HEK293T (cell line): ENCODE results near the gene SBF1.

Experiments
- CTCF ChIA-PET: fragments of 350-600 bp; formaldehyde crosslinking; extraction: SDS; loops from one replicate; lab custom pipeline; 2021; ENCODE audit warnings: antibody characterized with exemption, inconsistent platforms; lab: Yijun Ruan, JAX
- POLR2A ChIA-PET: fragments of 350-600 bp; formaldehyde crosslinking; extraction: SDS; loops from one replicate; lab custom pipeline; 2020; ENCODE audit warnings: antibody characterized with exemption, inconsistent platforms; lab: Yijun Ruan, JAX
- DNase-seq: peaks from one replicate; pipeline ENCODE4 v3.0.0; 2012; ENCODE audit warnings: mixed read lengths; ENCODE audit errors: extremely low spot score
- ARNT ChIP-seq: fragments of 450-650 bp; IDR thresholded peaks from 2 replicates; pipeline ENCODE4 v1.6.1; 2017; ENCODE audit warnings: mild to moderate bottlenecking
- BHLHE40 ChIP-seq: fragments of 450-650 bp; IDR thresholded peaks from 2 replicates; pipeline ENCODE4 v1.6.1; 2016; ENCODE audit warnings: mild to moderate bottlenecking, moderate library complexity, borderline replicate concordance
- CTBP1 ChIP-seq: fragments of 450-650 bp; IDR thresholded peaks from 2 replicates; pipeline ENCODE4 v1.6.1; 2016; ENCODE audit warnings: borderline replicate concordance
- ELF4 ChIP-seq: fragments of 450-650 bp; IDR thresholded peaks from 2 replicates; pipeline ENCODE4 v1.6.1; 2017; ENCODE audit warnings: antibody characterized with exemption
- FOXA1 ChIP-seq: fragments of 450-650 bp; IDR thresholded peaks from 2 replicates; pipeline ENCODE4 v1.6.1; 2016; ENCODE audit warnings: mild to moderate bottlenecking
- FOXK2 ChIP-seq: fragments of 450-650 bp; IDR thresholded peaks from 2 replicates; pipeline ENCODE4 v1.6.1; 2016; ENCODE audit warnings: mild to moderate bottlenecking
- FOXM1 ChIP-seq: fragments of 450-650 bp; IDR thresholded peaks from 2 replicates; pipeline ENCODE4 v1.6.1; 2017; ENCODE audit warnings: mild to moderate bottlenecking, borderline replicate concordance
- HDGF ChIP-seq: fragments of 450-650 bp; IDR thresholded peaks from 2 replicates; pipeline ENCODE4 v1.6.1; 2017; ENCODE audit warnings: antibody characterized with exemption, borderline replicate concordance
- L3MBTL2 ChIP-seq: fragments of 450-650 bp; conservative IDR thresholded peaks from 2 replicates; pipeline ENCODE4 v1.6.1; 2016; ENCODE audit warnings: mild to moderate bottlenecking
- LEF1 ChIP-seq: fragments of 450-650 bp; IDR thresholded peaks from 2 replicates; pipeline ENCODE4 v1.6.1; 2017; ENCODE audit warnings: mild to moderate bottlenecking, borderline replicate concordance
- NFRKB ChIP-seq: fragments of 450-650 bp; IDR thresholded peaks from 2 replicates; pipeline ENCODE4 v1.6.1; 2016; ENCODE audit warnings: mild to moderate bottlenecking, moderate library complexity
- SP1 ChIP-seq: fragments of 450-650 bp; IDR thresholded peaks from 2 replicates; pipeline ENCODE4 v1.6.1; 2017
- SUZ12 ChIP-seq: fragments of 450-650 bp; IDR thresholded peaks from 2 replicates; pipeline ENCODE4 v1.6.1; 2016; ENCODE audit warnings: mild to moderate bottlenecking
- TARDBP ChIP-seq: fragments of 450-650 bp; IDR thresholded peaks from 2 replicates; pipeline ENCODE4 v1.6.1; 2016
- ZNF384 ChIP-seq: fragments of 450-650 bp; IDR thresholded peaks from 2 replicates; pipeline ENCODE4 v1.6.1; 2016
- TF ChIP-seq, protein P1 (sequence below): fragments of 450-650 bp; IDR thresholded peaks from 2 replicates; pipeline ENCODE4 v1.6.1; 2016

Gene SBF1

DNA sequence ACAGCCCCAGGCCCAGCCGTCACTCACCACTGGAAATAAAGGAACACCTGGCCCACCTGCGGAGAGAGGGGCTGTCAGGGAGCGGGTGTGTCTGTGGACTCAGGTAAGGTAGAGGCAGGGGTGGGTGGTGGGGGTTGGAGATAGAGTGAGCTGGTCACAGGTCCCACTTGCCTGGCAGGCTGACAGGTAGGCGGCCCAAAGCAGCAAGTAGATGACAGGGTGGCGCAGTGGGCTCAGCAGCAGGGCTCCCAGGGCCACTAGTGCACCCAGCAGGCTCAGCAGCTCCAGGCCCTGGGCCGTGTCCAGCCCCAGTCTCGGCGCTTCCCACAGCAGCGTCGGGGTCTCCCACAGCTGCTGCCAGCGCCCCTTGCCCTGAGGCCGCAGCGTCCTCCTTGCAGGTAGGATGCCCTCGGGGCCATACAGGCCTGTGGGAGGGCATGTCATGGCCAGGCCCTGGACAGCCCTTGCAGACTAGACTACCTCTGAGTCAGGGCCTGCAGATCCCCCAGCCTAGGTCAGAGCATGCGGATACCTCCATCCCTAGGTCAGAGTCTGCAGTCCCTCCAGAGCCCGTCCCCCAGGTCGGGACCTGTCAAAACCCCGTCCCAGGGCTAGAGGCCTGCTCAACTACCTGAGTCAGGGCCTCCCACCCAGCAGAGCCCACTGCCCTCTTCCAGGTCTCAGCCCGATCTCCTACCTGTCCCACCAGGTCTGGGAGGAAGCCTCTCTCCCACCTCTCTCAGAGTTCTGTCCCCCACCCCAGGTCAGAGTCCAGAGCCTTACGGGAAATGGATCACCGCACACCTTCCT, 32.0 kb upstream of the SBF1 start:
- ChIA-PET CTCF (interaction anchor here (1.0 kb wide), 1 partner anchor 9 kb away, joined by 4 read pairs; no protein-coding TSS in a partner anchor), POLR2A (interaction anchor here (7.4 kb wide), 1 partner anchor 18 kb away, joined by 193 read pairs; the partner anchor contains the start of gene SCO2)
- no peak for TF ChIP-seq BHLHE40
- TF ChIP-seq FOXA1, result no peak
- TF ChIP-seq L3MBTL2, result no peak
- no peak for TF ChIP-seq LEF1
- no peak for TF ChIP-seq ELF4
- no peak for TF ChIP-seq FOXK2
- no peak for TF ChIP-seq SUZ12
- no peak for DNase-seq

GRCh38 chr22:50505776-50506610, 31.2 kb upstream of the SBF1 start:
- CTCF ChIA-PET, result interaction anchor here (1.0 kb wide), 1 partner anchor 8 kb away, joined by 4 read pairs; no protein-coding TSS in a partner anchor
- TF ChIP-seq TARDBP, result no peak
- no peak for TF ChIP-seq ARNT
- TF ChIP-seq ELF4, result no peak
- no peak for TF ChIP-seq FOXK2
- no peak for TF ChIP-seq SP1
- no peak for TF ChIP-seq FOXA1
- TF ChIP-seq ZNF384, result no peak
- no peak for TF ChIP-seq BHLHE40
- TF ChIP-seq NFRKB, result no peak
- TF ChIP-seq SUZ12, result no peak
- no peak for TF ChIP-seq HDGF
- no peak for TF ChIP-seq FOXM1
- no peak for TF ChIP-seq LEF1
- TF ChIP-seq L3MBTL2, result no peak
- TF ChIP-seq, protein P1, sequence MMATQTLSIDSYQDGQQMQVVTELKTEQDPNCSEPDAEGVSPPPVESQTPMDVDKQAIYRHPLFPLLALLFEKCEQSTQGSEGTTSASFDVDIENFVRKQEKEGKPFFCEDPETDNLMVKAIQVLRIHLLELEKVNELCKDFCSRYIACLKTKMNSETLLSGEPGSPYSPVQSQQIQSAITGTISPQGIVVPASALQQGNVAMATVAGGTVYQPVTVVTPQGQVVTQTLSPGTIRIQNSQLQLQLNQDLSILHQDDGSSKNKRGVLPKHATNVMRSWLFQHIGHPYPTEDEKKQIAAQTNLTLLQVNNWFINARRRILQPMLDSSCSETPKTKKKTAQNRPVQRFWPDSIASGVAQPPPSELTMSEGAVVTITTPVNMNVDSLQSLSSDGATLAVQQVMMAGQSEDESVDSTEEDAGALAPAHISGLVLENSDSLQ, result no peak
- TF ChIP-seq CTBP1, result no peak
- no peak for DNase-seq
- POLR2A ChIA-PET, result interaction anchor here (7.4 kb wide), 1 partner anchor 19 kb away, joined by 193 read pairs; the partner anchor contains the start of gene SCO2

- TF ChIP-seq HDGF, result no peak
- no peak for TF ChIP-seq FOXA1
- TF ChIP-seq ZNF384, result no peak
- TF ChIP-seq CTBP1, result no peak
- TF ChIP-seq ARNT, result no peak
- no peak for TF ChIP-seq LEF1
- no peak for TF ChIP-seq SP1
- TF ChIP-seq ELF4, result no peak
- TF ChIP-seq, protein P1, result no peak
- no peak for TF ChIP-seq SUZ12
- TF ChIP-seq L3MBTL2, result no peak
- no peak for TF ChIP-seq FOXM1
- TF ChIP-seq NFRKB, result no peak
- TF ChIP-seq BHLHE40, result no peak
- DNase-seq, result no peak
- ChIA-PET CTCF (no interaction called here), POLR2A (no interaction called here)
These were observed 30.5 kb upstream of the SBF1 start for GRCh38 chr22:50505276-50505775.

GRCh38 chr22:50504369-50505211, 29.8 kb upstream of the SBF1 start:
- POLR2A ChIA-PET, result no interaction called here
- CTCF ChIA-PET, result no interaction called here

More at GRCh38 chr22:50504369-50505211, 29.8 kb upstream of the SBF1 start:
- no peak for DNase-seq
- TF ChIP-seq ZNF384 (no peak), SUZ12 (no peak), TARDBP (no peak), ARNT (no peak), BHLHE40 (no peak), FOXA1 (no peak), HDGF (no peak), LEF1 (no peak), NFRKB (no peak), FOXM1 (no peak), SP1 (no peak), CTBP1 (no peak), FOXK2 (no peak), ELF4 (no peak), L3MBTL2 (no peak)
- TF ChIP-seq, protein P1, result no peak
